HEK293 (cell line): Measurements from ENCODE around the gene MRPL18.

ENCODE experiments used
- EGR2 ChIP-seq: fragments of 450-650 bp; formaldehyde crosslinking; IDR thresholded peaks from 2 replicates; pipeline ENCODE4 v1.5.1; 2016; ENCODE audit warnings: low read depth, missing biosample characterization, missing genetic modification characterization
- GLI4 ChIP-seq: fragments of 450-650 bp; formaldehyde crosslinking; IDR thresholded peaks from 2 replicates; pipeline ENCODE4 v1.5.1; 2016; ENCODE audit warnings: missing biosample characterization, missing genetic modification characterization
- KLF1 ChIP-seq: fragments of 450-650 bp; formaldehyde crosslinking; IDR thresholded peaks from 2 replicates; pipeline ENCODE4 v1.5.1; 2016; ENCODE audit warnings: missing biosample characterization, missing genetic modification characterization
- KLF16 ChIP-seq: fragments of 450-650 bp; formaldehyde crosslinking; IDR thresholded peaks from 2 replicates; pipeline ENCODE4 v1.5.1; 2017; ENCODE audit warnings: missing biosample characterization, missing genetic modification characterization
- KLF8 ChIP-seq: fragments of 450-650 bp; formaldehyde crosslinking; IDR thresholded peaks from 2 replicates; pipeline ENCODE4 v1.5.1; 2016; ENCODE audit warnings: missing biosample characterization, missing genetic modification characterization
- MZF1 ChIP-seq: fragments of 450-650 bp; formaldehyde crosslinking; IDR thresholded peaks from 2 replicates; pipeline ENCODE4 v1.5.1; 2017; ENCODE audit warnings: missing biosample characterization, missing genetic modification characterization, borderline replicate concordance
- REPIN1 ChIP-seq: fragments of 450-650 bp; formaldehyde crosslinking; IDR thresholded peaks from 2 replicates; pipeline ENCODE4 v1.5.1; 2017; ENCODE audit warnings: missing biosample characterization, missing genetic modification characterization, low read depth
- SP3 ChIP-seq: fragments of 450-650 bp; formaldehyde crosslinking; IDR thresholded peaks from 2 replicates; pipeline ENCODE4 v1.5.1; 2016; ENCODE audit warnings: missing biosample characterization, missing genetic modification characterization
- SP7 ChIP-seq: fragments of 450-650 bp; formaldehyde crosslinking; IDR thresholded peaks from 2 replicates; pipeline ENCODE4 v1.5.1; 2016; ENCODE audit warnings: missing biosample characterization, missing genetic modification characterization
- YY1 ChIP-seq: fragments of 450-650 bp; formaldehyde crosslinking; IDR thresholded peaks from 2 replicates; pipeline ENCODE4 v1.5.1; 2018; ENCODE audit warnings: missing biosample characterization, missing genetic modification characterization
- ZBTB10 ChIP-seq: fragments of 450-650 bp; formaldehyde crosslinking; IDR thresholded peaks from 2 replicates; pipeline ENCODE4 v1.5.1; 2016; ENCODE audit warnings: missing biosample characterization, missing genetic modification characterization
- ZBTB17 ChIP-seq: fragments of 450-650 bp; formaldehyde crosslinking; IDR thresholded peaks from 2 replicates; pipeline ENCODE4 v1.5.1; 2016; ENCODE audit warnings: missing biosample characterization, missing genetic modification characterization
- ZBTB20 ChIP-seq: fragments of 450-650 bp; formaldehyde crosslinking; IDR thresholded peaks from 2 replicates; pipeline ENCODE4 v1.5.1; 2016; ENCODE audit warnings: missing biosample characterization, missing genetic modification characterization
- ZBTB21 ChIP-seq: fragments of 450-650 bp; formaldehyde crosslinking; IDR thresholded peaks from 2 replicates; pipeline ENCODE4 v1.5.1; 2017; ENCODE audit warnings: missing biosample characterization, missing genetic modification characterization
- ZFP37 ChIP-seq: fragments of 450-650 bp; formaldehyde crosslinking; IDR thresholded peaks from 2 replicates; pipeline ENCODE4 v1.5.1; 2016; ENCODE audit warnings: missing biosample characterization, missing genetic modification characterization
- ZFP69B ChIP-seq: fragments of 450-650 bp; formaldehyde crosslinking; IDR thresholded peaks from 2 replicates; pipeline ENCODE4 v1.5.1; 2016; ENCODE audit warnings: missing biosample characterization, missing genetic modification characterization
- ZNF133 ChIP-seq: fragments of 450-650 bp; formaldehyde crosslinking; IDR thresholded peaks from 2 replicates; pipeline ENCODE4 v1.5.1; 2016; ENCODE audit warnings: missing biosample characterization, missing genetic modification characterization
- ZNF18 ChIP-seq: fragments of 450-650 bp; formaldehyde crosslinking; IDR thresholded peaks from 2 replicates; pipeline ENCODE4 v1.5.1; 2016; ENCODE audit warnings: missing biosample characterization, missing genetic modification characterization
- ZNF324 ChIP-seq: fragments of 450-650 bp; formaldehyde crosslinking; IDR thresholded peaks from 2 replicates; pipeline ENCODE4 v1.5.1; 2016; ENCODE audit warnings: missing biosample characterization, missing genetic modification characterization
- ZNF394 ChIP-seq: fragments of 450-650 bp; formaldehyde crosslinking; IDR thresholded peaks from 2 replicates; pipeline ENCODE4 v1.5.1; 2016; ENCODE audit warnings: missing biosample characterization, missing genetic modification characterization, mild to moderate bottlenecking, moderate library complexity, borderline replicate concordance
- ZNF416 ChIP-seq: fragments of 450-650 bp; formaldehyde crosslinking; IDR thresholded peaks from 2 replicates; pipeline ENCODE4 v1.5.1; 2016; ENCODE audit warnings: missing biosample characterization, missing genetic modification characterization
- ZNF48 ChIP-seq: fragments of 450-650 bp; formaldehyde crosslinking; IDR thresholded peaks from 2 replicates; pipeline ENCODE4 v1.5.1; 2016; ENCODE audit warnings: missing biosample characterization, missing genetic modification characterization
- ZNF529 ChIP-seq: fragments of 450-650 bp; formaldehyde crosslinking; IDR thresholded peaks from 2 replicates; pipeline ENCODE4 v1.5.1; 2017; ENCODE audit warnings: missing genetic modification characterization, missing biosample characterization; ENCODE audit not compliant: insufficient replicate concordance
- ZNF571 ChIP-seq: fragments of 450-650 bp; formaldehyde crosslinking; IDR thresholded peaks from 2 replicates; pipeline ENCODE4 v1.5.0; 2017; ENCODE audit warnings: missing biosample characterization, missing genetic modification characterization
- ZNF610 ChIP-seq: fragments of 450-650 bp; formaldehyde crosslinking; IDR thresholded peaks from 2 replicates; pipeline ENCODE4 v1.5.1; 2016; ENCODE audit warnings: missing biosample characterization, missing genetic modification characterization, borderline replicate concordance
- ZNF639 ChIP-seq: fragments of 450-650 bp; formaldehyde crosslinking; IDR thresholded peaks from 2 replicates; pipeline ENCODE4 v1.5.1; 2016; ENCODE audit warnings: missing biosample characterization, missing genetic modification characterization
- ZNF707 ChIP-seq: fragments of 450-650 bp; formaldehyde crosslinking; IDR thresholded peaks from 2 replicates; pipeline ENCODE4 v1.5.1; 2016; ENCODE audit warnings: missing biosample characterization, missing genetic modification characterization
- ZNF76 ChIP-seq: fragments of 450-650 bp; formaldehyde crosslinking; IDR thresholded peaks from 2 replicates; pipeline ENCODE4; 2016; ENCODE audit warnings: low read depth, missing biosample characterization, missing genetic modification characterization, borderline replicate concordance
- ZNF785 ChIP-seq: fragments of 450-650 bp; formaldehyde crosslinking; IDR thresholded peaks from 2 replicates; pipeline ENCODE4 v1.5.1; 2016; ENCODE audit warnings: missing biosample characterization, missing genetic modification characterization
- ZSCAN5A ChIP-seq: fragments of 450-650 bp; formaldehyde crosslinking; IDR thresholded peaks from 2 replicates; pipeline ENCODE4 v1.5.1; 2016; ENCODE audit warnings: missing biosample characterization, missing genetic modification characterization

Gene MRPL18

GRCh38 chr6:159789377-159790148, 704 bp upstream of the MRPL18 start, which contains the start of gene TCP1 (continued):
- peak; percentile 62 for TF ChIP-seq ZNF394 (tag by site-specific recombination)
- no peak; the same call in 1 of the 2 replicates for TF ChIP-seq KLF16
- 0 out of 2 replicates have a peak, but pooled peaks have one; percentile 29 for TF ChIP-seq ZBTB20
- no peak for TF ChIP-seq ZNF416 (tag by site-specific recombination)
- TF ChIP-seq ZSCAN5A (tag by site-specific recombination) = 0 out of 2 replicates have a peak, but pooled peaks have one; percentile 56
- TF ChIP-seq ZNF324 = 0 out of 2 replicates have a peak, but pooled peaks have one; percentile 25
- TF ChIP-seq ZNF785 (tag by site-specific recombination) = no peak
- TF ChIP-seq ZNF18 = peak; percentile 46; the same call in 1 of the 2 replicates
- TF ChIP-seq ZNF571 (tag by site-specific recombination) = no peak
- 0 out of 2 replicates have a peak, but pooled peaks have one; percentile 38 for TF ChIP-seq ZNF610 (tag by site-specific recombination)
- TF ChIP-seq ZBTB10 (tag by site-specific recombination) = no peak; the same call in 1 of the 2 replicates
- no peak for TF ChIP-seq ZNF48 (tag by site-specific recombination)
- peak; percentile 89 for TF ChIP-seq SP3 (tag by site-specific recombination)
- peak; percentile 99 for TF ChIP-seq ZNF76 (tag by site-specific recombination)
- 0 out of 2 replicates have a peak, but pooled peaks have one; percentile 66 for TF ChIP-seq GLI4 (tag by site-specific recombination)
- peak; percentile 11; the same call in 1 of the 2 replicates for TF ChIP-seq KLF1
- no peak for TF ChIP-seq ZBTB21 (tag by site-specific recombination)
- peak; percentile 35; the same call in 1 of the 2 replicates for TF ChIP-seq ZFP69B (tag by site-specific recombination)
- TF ChIP-seq KLF8 (tag by site-specific recombination) = peak; percentile 42
- TF ChIP-seq ZBTB17 (tag by site-specific recombination) = peak; percentile 56
- no peak; the same call in 1 of the 2 replicates for TF ChIP-seq MZF1 (tag by site-specific recombination)
- peak; percentile 37; the same call in 1 of the 2 replicates for TF ChIP-seq ZNF133 (tag by site-specific recombination)
- TF ChIP-seq REPIN1 (tag by site-specific recombination) = peak; percentile 52; the same call in 1 of the 2 replicates
- peak; percentile 53; the same call in 1 of the 2 replicates for TF ChIP-seq YY1 (tag by site-specific recombination)
- TF ChIP-seq EGR2 (tag by site-specific recombination) = no peak
- peak; percentile 90 for TF ChIP-seq ZFP37
- TF ChIP-seq SP7 (tag by site-specific recombination) = peak; percentile 42; the same call in 1 of the 2 replicates
- no peak for TF ChIP-seq ZNF707 (tag by site-specific recombination)
- TF ChIP-seq ZNF529 (tag by site-specific recombination) = no peak
- peak; percentile 22; the same call in 1 of the 2 replicates for TF ChIP-seq ZNF639 (tag by site-specific recombination)
